EL (cell line): ENCODE measurements around the gene MYO7B.
A peak's percentile ranks its signal among the peaks of the same experiment; 100 is the strongest.

ENCODE experiments used
- DNase-seq: peaks from one replicate; pipeline ENCODE4 v3.0.0-alpha.2; 2016

The MYO7B gene

DNA sequence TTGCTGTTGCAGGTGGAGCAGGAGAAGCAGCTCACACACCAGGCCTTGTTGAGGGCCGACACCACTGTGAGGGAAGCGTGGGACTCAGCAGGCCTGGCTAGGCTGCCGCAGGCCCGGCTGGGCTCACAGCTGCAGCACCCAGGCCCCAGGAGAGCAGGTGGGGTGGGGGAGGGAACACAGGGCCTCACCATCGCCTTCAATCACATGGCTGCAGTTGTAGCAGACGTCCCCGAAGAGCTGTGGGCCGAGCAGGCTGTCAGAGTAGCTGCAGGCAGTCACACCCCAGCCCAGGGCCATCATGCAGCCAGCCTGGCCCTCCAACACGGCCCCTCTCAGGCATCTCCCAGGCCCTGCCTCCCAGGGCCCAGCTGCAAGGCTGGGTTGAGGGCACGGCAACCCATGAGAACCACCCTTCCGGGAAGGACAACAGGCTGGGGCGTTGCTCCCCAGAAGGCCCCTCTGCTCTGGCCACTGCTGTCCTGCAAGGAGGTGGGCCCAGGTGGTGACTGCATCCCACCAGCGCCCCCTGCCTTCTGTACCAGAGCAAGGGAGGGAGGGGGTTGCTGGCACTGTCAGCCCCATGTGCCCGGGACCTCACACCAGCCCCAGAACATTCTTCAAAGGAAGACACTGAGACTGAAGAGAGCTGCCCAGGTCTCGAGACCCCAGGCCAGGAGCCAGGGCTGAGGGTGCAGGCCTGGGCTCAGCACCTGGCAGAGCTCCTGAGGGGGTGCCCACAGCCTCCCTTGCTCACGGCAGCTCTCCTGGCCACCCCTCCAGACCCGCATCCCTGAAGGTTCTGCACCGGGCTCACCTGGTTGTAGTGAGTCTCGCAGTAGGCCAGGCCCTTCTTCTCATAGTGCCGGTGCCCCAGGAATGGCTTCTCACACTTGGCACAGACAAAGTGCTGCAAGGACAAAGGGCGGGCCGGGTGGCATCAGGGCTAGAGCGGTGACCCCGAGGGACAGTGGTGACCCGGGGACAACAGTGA, 104.9 kb downstream of the MYO7B start:
- no peak for DNase-seq

DNA sequence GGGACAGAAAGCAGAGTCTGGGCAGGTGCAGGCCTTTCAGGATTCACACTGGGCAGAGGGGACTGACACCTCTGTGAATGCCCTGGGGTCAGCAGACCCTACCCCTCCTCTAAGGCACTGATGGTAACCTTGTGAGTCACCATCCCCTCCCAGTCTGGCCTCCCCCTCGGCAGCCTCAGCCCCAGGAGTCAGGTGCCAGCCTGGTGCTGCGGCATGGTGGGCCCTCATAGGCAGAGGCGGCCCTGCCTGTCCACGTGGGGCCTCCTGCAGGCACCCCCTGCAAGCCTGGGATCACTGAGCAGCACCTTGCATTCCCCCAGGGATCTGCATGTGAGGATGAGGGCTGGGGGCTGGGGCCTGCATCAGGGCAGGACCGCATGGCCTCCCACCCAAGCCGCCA, 105.7 kb downstream of the MYO7B start:
- DNase-seq: no peak

DNA sequence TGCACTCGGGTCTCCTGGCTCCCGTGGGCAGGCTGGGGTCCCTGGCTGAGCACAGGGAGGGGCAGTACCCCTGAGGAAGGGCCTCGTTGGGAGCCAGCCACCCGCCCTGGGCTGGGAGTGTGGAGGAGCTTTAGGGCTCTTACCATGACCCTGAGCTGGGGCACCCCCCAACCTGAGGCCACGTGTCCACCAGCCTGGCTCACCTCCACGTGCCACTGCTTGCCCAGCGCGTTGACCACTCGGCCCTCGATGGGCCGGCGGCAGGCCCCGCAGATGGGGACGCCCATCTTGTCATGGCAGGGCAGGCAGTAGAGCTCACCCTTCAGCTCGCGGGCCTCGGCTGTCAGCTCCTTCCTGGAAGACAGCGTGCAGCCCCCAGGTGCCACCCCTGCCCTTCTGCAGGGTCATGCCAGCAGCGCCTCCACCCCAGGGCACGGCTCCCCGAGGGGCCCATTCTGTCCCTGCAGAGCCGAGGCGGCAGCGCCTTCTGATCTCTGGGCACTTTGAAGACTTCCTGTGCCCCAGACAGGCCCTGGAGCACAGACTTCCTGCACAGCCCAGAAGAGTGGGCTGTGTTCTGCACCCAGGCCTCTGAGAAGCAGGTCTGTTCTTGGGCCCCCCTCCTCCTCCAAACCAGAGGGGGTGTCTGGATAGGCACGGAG, 106.5 kb downstream of the MYO7B start:
- DNase-seq: no peak

DNA sequence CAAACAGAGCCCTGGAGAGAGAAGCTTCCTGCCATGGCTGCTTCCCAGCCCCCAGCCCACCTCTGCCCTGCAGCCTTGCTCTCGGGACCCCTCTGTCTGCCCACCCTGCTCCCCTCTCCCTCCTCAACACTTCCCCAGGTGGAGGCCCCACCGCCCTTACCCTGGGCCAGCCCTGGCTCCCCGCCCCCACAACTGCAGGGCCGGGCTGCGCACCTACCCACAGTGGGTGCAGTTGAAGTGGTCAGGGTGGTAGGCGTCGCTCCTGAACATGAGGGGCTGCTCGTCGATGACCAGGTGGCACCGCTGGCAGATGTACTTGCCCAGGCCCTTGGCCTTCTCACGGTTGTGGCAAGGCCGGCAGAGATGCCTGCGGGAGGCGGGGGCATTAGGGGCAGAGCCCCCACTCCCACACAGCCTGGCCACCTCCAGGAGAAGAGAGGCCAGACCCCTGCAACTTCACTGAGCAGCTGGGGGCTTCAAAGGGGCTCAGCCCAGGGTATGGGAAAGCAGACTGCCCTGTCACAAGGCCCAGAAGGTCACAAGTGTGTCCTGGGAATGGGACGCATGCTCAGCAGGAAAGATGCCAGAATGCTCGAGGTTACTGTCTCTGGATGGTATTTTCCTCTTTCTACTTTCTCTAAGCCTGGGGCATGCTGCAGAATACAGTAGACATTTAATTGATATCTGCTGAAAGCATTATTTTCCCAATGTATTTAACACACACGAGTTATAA, 107.4 kb downstream of the MYO7B start:
- no peak for DNase-seq

DNA sequence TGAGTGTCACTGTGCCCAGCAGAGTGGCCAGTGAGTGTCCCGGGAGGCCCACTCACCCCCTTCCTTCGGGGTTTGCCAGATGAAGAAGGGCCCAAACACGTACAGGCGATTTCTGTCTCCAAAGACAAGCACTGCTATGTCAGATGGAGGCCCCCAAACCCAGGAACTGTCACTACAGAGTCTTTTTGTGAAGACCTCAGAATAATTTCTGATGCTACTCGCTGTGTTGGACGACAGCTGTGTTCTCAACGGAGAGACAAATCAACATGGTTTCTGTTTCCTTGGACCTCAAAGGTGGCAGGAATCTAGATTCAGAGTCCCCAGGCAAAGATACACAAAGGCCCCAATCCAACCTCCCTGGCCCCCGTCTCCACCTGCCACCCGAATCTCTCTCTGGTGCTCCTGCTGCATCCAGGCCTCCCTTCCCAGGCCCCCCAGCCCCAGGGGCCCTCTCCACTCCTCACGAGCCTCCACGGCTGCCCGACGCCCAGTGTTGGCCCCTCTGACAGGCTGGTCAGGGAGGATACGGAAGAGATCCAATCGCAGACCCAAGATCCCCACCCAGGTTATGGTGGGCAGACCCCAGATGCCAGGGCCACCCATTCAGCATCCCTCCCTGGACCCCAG, 108.1 kb downstream of the MYO7B start:
- DNase-seq: no peak

DNA sequence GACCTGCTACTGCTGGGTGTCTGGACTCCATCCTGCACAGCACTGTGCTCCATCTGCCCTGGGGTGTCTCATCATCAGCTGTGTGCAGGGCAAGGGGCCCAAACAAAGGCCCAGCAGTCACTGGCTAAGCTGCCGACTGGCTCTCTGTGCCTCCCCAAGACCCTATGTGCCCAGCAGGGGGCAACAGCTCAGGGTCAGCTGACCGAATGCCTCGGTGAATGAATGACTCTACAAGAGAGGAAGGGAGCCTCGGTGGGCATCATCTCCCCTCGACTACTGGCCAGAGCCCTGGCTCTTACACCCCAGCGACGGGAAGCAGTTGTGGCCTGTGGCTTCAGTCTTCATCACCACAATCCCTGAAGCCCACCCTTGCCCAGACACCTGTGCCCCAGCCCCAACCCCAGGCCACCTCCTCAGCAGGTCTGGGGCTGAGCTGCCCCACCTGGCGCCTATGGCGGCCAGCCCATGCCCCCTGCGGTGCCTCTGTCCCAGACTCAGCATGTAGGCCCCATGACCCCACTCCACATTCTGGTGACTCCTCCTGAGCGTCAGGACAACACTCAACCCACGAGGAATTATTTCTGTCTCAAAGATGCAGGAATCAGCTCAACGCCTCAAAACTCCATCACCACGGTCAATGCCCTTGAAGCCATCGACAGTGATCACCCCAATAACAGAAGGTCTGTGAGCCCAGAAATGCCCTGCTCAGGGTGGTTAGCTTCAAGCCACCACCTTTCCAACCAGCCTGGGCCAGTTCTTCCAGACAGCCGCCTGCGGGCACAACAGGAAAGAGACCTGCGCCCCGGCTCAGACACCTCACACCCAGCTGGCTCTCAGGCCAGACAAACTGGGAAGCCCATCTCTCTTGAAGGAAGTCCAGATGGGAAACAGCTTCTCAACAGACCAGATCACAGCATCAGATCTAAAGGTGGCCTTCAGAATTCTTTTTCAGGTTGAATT, 108.9 kb downstream of the MYO7B start:
- no peak for DNase-seq

DNA sequence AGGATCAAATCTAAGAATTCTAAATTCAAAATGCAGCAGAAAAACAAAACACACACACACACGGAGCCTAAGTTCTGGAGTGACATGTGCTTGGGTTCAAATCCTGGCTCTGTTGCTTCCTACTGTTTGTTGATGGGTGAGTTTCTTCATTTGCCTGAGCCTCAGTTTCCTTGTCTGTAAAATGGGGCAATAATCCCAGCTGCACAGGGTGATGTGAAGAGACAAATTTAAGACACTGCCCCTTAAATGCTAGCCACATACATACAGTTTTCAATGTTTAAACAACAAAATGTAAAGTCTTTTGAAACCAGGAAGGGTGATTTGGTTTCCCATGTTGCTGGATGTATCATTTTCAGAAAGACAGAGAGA, 109.5 kb downstream of the MYO7B start:
- DNase-seq: no peak

DNA sequence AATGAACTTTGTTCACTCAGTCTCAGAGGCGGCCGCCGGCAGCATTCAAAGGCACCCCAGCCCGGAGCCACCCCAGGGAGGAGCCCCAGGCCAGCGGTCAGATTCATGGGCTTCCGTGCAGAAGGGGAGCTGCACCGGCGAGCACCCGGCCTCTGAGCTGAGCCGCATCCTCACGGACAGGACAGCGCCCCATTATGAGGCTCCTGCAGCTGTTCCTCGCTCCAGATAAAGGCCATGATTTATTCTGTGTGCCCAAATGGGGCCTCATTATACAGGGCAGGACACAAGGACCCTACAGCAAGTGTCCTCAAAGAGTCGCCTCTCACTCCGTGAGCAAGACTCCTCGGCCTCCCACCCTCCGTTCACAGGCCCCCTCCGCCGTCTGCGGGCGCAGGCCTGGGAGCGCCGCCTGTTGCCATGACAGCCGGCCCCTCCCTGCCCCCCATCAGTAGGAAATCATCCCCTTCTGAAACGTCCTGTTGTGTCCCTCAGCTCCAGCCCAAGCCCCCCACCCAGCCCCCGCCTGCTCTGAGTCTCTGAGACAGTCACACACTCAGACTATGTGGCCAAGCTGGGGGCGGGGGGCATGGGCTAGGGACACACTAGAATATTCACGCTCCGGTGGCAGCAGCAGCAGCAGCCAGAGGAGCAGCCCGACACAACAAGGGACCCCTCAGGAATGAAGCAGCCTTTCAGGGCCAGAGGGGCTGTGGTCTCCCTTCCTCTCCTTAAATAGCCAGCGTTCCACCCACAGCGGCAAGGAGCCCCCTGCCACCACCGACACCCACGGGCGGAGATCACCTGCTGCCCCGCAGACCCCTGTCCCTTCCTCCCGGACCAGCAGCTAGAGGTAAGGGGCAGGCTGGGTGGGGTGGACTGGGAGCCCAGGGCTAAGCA, 110.2 kb downstream of the MYO7B start, which contains the start of gene GPR17:
GPR17 (plus strand) TSS at position 759 of the 897 bp plus-strand sequence. CDS start 4,583 bp downstream, outside the sequence.
- no peak for DNase-seq

DNA sequence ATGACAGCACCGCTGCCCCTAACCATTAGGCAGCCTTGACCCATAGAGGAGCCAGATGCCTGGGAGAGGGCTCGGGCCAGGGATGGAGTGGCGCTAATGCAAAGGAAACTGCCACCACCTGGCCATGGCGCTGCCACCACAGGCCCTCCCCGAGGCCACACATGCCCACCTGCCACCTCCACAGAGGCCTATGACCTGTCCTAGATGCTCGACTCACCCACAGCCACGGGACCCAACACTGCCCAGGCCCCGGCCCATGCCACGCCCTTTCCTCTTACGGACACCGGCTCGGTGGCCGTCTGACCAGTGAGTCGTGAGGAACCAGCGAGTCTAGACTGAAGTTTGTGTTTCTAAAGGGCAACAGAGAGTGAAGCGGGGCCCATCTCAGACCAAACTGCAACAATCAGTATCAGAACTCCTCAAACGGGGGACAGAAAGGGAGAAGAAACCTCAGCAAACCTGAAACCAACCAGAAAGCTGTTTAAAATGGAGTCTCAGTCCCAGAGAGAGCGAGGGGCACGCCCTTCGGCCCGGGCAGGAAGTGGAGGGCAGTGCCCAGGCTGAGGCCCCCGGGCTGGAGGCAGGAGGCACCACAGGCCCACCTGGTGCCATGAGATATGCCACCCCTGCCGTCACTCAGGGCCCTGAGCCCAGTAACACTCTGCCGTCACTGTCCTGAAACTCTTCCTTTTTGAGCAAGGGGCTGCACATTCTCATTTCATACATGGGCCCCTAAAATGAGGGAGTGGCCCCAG, 111.2 kb downstream of the MYO7B start:
- no peak for DNase-seq

DNA sequence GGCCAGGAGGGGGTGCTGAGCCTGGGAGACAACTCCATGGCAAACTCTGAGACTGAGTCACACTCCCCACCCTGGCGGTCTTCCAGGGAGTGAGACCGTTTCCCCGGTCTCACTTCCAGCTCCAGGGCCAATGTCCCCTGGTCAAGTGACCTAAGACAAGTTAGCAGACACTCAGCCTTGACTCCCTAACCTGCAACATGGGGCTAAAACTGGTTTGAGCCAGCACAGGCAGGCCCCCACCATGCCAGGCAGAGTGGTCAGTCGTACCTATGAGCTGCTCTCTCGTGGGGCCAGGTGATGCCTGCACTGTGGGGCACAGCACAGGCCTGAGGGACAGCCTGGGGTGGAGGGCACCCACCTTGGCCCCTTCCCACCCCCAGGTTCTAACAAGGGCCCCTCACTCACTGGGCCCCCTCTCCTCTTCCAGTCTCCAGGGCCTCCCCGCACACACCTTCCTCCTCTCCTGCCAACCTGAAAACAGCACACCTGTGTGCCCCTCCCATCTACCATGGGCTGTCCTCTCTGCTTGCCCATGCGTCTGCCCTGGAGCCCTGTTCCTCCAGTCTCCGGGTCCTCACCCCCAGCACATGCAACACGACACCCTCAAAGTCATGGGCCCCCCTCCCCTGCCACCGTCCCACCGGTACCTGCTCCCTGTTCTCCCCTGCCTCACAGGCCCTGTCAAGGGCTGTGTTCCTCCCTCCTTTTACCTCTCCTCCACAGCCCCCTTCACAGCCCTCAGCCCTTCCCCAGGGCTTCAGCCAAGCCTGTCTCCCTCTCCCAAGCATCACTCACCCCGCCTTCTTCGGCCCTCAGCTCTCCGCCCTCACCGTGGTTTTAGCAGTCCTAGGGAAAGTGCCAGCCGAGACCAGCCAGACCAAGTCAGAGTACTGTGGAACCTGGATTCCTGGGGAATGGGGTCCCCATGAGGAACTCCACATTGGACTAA, 112.0 kb downstream of the MYO7B start:
- DNase-seq: peak; percentile 68

DNA sequence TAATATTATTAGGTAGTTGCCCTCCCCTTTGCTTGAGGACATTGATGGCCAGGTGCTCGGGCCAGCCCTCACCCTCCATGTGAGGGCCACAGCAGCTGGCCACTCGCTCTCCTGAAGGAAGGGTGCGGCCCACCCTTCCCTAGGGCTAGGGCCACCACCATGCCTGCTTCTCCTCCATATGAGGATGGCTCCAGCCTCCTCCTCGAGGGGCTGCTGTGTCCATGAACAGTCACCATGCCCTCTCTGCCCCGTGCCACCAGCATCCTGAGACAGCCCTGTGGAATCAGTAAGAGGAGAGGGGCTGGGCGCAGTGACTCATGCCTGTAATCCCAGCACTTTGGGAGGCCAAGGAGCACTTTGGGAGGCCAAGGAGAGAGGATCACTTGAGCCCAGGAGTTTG, 112.8 kb downstream of the MYO7B start:
- no peak for DNase-seq

DNA sequence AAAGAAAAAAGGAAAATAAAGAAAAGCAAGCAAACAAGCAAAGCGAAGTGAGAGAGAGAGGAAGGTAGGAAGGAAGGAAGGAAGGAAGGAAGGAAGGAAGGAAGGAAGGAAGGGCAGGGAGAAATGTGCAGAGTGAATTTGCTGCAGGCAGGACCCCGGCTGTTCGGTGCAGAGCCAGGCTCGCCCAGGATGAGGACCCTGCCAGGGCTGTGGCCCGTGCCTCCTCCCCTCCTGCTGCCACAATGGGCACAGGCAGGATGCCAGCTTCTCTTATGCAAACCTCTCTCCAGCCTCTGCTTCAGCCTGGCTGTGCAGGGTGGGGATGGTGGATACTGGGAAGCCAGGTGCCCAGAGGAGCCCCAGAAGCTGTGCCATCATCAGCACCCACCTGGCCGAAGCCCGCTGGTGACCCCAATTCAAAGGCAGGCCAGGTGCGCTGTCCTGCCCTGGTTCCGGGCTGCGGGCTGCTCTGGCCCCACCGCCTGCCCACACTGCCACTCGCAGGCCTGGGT, 113.7 kb downstream of the MYO7B start:
- no peak for DNase-seq

DNA sequence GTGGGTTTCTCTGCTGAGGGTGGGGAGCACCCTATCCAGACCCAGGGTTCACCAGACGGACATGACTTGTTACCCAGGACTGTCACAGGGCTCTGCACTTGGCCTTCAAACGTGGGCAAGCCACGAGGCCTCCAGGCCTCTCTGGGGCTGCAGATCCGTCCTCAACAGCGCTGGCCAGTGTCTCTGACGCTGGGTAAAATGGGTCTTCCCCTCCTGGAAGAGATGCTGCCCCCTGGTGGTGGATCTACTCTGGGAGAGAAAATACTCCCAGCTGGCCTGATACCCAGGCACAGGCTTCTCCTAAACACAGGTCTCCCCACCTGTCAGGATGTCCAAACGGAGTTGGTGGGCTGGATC, 114.2 kb downstream of the MYO7B start:
- peak; percentile 83 for DNase-seq

DNA sequence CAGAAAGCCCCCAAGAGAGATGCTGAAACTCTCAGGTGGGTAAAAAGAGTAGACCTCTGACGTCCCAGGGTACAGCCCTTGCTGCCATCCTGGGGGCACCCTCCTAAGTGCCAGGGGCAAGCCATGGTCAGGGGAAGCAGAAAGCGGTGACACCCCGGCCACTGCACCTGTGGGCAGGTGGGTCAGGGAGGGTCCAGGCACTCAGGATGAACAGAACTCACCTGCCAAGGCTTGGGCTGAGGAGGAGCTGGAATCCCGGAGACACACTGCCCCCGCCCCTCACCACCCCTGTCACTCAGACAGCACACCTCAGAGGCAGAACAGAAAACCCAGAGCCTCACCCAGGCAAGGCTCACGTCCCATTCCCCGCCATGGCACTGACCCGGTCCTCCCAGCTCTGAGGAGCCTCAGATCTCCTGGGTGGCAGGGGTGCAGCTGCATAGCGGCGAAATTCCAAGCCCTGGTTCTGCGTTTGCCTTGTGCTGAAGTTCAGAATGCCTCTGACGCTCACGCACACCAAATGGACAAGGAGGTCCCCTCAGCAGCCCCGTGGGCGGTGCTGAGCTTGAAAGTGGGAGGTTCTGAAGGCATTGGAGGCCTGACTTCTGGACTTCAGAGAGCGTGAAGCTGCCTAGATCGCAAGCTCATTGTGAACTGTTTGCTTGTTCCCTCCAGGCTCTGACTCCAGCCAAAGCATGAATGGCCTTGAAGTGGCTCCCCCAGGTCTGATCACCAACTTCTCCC, 114.7 kb downstream of the MYO7B start:
- DNase-seq: no peak

DNA sequence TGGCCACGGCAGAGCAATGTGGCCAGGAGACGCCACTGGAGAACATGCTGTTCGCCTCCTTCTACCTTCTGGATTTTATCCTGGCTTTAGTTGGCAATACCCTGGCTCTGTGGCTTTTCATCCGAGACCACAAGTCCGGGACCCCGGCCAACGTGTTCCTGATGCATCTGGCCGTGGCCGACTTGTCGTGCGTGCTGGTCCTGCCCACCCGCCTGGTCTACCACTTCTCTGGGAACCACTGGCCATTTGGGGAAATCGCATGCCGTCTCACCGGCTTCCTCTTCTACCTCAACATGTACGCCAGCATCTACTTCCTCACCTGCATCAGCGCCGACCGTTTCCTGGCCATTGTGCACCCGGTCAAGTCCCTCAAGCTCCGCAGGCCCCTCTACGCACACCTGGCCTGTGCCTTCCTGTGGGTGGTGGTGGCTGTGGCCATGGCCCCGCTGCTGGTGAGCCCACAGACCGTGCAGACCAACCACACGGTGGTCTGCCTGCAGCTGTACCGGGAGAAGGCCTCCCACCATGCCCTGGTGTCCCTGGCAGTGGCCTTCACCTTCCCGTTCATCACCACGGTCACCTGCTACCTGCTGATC, 115.4 kb downstream of the MYO7B start:
- DNase-seq: no peak

DNA sequence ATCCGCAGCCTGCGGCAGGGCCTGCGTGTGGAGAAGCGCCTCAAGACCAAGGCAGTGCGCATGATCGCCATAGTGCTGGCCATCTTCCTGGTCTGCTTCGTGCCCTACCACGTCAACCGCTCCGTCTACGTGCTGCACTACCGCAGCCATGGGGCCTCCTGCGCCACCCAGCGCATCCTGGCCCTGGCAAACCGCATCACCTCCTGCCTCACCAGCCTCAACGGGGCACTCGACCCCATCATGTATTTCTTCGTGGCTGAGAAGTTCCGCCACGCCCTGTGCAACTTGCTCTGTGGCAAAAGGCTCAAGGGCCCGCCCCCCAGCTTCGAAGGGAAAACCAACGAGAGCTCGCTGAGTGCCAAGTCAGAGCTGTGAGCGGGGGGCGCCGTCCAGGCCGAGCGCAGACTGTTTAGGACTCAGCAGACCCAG, 115.9 kb downstream of the MYO7B start:
- no peak for DNase-seq

DNA sequence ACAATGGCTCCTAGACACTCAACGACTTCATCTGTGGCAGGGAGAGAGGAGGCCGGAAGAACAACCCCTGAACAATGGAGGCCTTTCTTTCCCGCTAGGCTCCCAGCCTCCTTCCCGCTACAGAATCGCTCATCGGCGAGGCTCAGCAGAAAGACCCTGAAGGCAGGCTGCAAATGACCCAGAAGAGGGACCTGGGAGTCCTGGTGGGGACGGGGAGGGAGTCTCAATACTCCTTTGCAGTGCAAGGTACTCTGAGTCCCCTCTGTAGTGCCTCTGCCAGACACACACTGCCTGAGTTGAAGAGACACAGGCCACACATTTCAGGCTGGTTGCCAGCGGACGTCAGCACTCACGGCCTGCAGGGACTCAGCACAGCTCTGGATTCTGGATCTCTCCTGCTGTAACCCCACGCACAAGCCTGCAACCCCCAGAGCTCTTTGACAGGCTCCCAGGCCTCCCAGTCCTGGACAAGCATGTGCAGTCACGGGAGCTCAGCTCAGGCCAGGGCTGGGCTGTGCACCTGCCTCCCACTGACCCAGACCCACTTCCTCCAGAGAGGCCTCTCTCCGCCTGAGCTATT, 116.6 kb downstream of the MYO7B start:
- no peak for DNase-seq
